ENCODE results near the gene TRPM2. TPM values are rescaled to one million over a fixed set of nuclear protein-coding genes. Genes with fewer than 3 reads are reported as not detected.

TRPM2 gene
- total and polyA plus RNA-seq, 2 donors (not counting 3 experiments of a cell fraction or from before 2014, with no cell fraction given) = not detected

- Histone ChIP-seq H2AFZ (ENCODE audit: low read depth, low read length) (no peak overlapping the region), H3K9ac (replicated peaks; ENCODE audit: extremely low read depth, insufficient read depth, low read length) (no peak overlapping the region), H4K20me1 (replicated peaks; ENCODE audit: control insufficient read depth, extremely low read depth, insufficient read depth, low read length) (no peaks in the 10 kb centered on the region), H3K9me1 (replicated peaks; ENCODE audit: control insufficient read depth, extremely low read depth, insufficient read depth, low read length) (no peaks in the 10 kb centered on the region), H3K9me3 (replicated peaks; ENCODE audit: control insufficient read depth, insufficient read depth, low read length) (no peaks in the 10 kb centered on the region), H3K4me2 (ENCODE audit: insufficient read depth, low read length) (no peak overlapping the region), H3K79me2 (ENCODE audit: control insufficient read depth, insufficient read depth, low read length) (no peaks in the 10 kb centered on the region), H3K27ac (ENCODE audit: insufficient read depth, low read depth, low read length) (no peak overlapping the region), H3K4me1 (ENCODE audit: control insufficient read depth, extremely low read depth, insufficient read depth, low read length) (no peaks in the 10 kb centered on the region), H3K4me3 (replicated peaks in 1 of 3; ENCODE audit: insufficient read depth in 1 of 3, low read depth in 1 of 3, low read length in 3 of 3) (no peak overlapping the region), H3K36me3 (ENCODE audit: control insufficient read depth in 2 of 2, extremely low read depth in 1 of 2, insufficient read depth in 2 of 2, low read length in 2 of 2) (no peaks in the 10 kb centered on the region), H3K27me3 (ENCODE audit: control insufficient read depth in 2 of 2, insufficient read depth in 2 of 2, low read length in 2 of 2) (no peaks in the 10 kb centered on the region)
- dilution Hi-C loops (cut with MboI; ENCODE audit: extremely low pct_ligation_motif_present, low sequenced_read_pairs) = no loop called here
- CTCF ChIA-PET = no interaction called here
- intact Hi-C loops (cut with micrococcal nuclease) = no loop called here
- DNase-seq (ENCODE audit: low read depth, low spot score) (no peak), FAIRE-seq (no peak)
- POLR2A ChIA-PET = no interaction called here
- TF ChIP-seq, protein P1, sequence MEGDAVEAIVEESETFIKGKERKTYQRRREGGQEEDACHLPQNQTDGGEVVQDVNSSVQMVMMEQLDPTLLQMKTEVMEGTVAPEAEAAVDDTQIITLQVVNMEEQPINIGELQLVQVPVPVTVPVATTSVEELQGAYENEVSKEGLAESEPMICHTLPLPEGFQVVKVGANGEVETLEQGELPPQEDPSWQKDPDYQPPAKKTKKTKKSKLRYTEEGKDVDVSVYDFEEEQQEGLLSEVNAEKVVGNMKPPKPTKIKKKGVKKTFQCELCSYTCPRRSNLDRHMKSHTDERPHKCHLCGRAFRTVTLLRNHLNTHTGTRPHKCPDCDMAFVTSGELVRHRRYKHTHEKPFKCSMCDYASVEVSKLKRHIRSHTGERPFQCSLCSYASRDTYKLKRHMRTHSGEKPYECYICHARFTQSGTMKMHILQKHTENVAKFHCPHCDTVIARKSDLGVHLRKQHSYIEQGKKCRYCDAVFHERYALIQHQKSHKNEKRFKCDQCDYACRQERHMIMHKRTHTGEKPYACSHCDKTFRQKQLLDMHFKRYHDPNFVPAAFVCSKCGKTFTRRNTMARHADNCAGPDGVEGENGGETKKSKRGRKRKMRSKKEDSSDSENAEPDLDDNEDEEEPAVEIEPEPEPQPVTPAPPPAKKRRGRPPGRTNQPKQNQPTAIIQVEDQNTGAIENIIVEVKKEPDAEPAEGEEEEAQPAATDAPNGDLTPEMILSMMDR (IDR thresholded peaks at IDR 0.05; ENCODE audit: extremely low read depth in 1 of 2, insufficient read depth in 1 of 2, low read depth in 1 of 2, low read length in 2 of 2) = no peak
- TF ChIP-seq POLR2AphosphoS5 (IDR thresholded peaks at IDR 0.05; ENCODE audit: insufficient read depth, low read depth, low read length) (no peak), MYC (IDR thresholded peaks at IDR 0.05; ENCODE audit: low read depth, low read length) (no peak), FOS (IDR thresholded peaks at IDR 0.05; ENCODE audit: borderline replicate concordance, insufficient read depth, low read length) (no peak), POLR2A (IDR thresholded peaks at IDR 0.05; ENCODE audit: low read depth, low read length) (no peak), JUN (IDR thresholded peaks at IDR 0.05; ENCODE audit: borderline replicate concordance, insufficient read depth, insufficient read length, low read depth) (no peak), EZH2 (IDR thresholded peaks at IDR 0.05; ENCODE audit: borderline replicate concordance, low read depth, low read length, severe bottlenecking) (no peak)
- TF ChIP-seq, protein P2, sequence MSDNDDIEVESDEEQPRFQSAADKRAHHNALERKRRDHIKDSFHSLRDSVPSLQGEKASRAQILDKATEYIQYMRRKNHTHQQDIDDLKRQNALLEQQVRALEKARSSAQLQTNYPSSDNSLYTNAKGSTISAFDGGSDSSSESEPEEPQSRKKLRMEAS (IDR thresholded peaks at IDR 0.05; ENCODE audit: insufficient read depth, insufficient read length) = no peak
- no TSS peak for BruUV-seq (replicated peaks)
These were observed 81.7 kb downstream of the TRPM2 start for GRCh38 chr21:44434936-44435635.

All from endothelial cell of umbilical vein (primary cell).